ENCODE results near the gene ANKMY2.

ANKMY2 gene

DNA sequence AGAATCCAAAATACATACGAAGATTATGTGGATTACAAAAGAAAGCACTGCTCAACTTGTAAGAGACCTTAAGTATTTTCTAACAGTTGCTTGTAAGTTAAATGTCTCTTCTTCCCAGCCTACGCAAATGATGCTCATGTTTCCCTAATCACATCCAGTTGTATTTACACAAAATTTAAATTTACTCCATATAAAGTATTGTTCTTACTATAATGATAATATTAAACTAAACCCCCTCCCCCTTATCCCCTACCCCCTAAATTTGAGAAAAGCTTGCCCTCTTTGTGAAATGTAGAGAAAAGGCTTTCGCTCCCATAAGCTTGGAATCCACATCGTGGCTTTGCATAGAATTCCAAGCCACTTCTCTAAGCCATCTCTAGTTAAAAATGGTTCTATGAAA is 29.4 kb downstream of the ANKMY2 start:
- H3K27ac ChIP-seq, result no peak overlapping the region
- TF ChIP-seq ZFX (IDR thresholded peaks at IDR 0.05; ENCODE audit: borderline replicate concordance), result no peak
- TF ChIP-seq, protein P1, sequence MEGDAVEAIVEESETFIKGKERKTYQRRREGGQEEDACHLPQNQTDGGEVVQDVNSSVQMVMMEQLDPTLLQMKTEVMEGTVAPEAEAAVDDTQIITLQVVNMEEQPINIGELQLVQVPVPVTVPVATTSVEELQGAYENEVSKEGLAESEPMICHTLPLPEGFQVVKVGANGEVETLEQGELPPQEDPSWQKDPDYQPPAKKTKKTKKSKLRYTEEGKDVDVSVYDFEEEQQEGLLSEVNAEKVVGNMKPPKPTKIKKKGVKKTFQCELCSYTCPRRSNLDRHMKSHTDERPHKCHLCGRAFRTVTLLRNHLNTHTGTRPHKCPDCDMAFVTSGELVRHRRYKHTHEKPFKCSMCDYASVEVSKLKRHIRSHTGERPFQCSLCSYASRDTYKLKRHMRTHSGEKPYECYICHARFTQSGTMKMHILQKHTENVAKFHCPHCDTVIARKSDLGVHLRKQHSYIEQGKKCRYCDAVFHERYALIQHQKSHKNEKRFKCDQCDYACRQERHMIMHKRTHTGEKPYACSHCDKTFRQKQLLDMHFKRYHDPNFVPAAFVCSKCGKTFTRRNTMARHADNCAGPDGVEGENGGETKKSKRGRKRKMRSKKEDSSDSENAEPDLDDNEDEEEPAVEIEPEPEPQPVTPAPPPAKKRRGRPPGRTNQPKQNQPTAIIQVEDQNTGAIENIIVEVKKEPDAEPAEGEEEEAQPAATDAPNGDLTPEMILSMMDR (IDR thresholded peaks at IDR 0.05), result no peak

DNA sequence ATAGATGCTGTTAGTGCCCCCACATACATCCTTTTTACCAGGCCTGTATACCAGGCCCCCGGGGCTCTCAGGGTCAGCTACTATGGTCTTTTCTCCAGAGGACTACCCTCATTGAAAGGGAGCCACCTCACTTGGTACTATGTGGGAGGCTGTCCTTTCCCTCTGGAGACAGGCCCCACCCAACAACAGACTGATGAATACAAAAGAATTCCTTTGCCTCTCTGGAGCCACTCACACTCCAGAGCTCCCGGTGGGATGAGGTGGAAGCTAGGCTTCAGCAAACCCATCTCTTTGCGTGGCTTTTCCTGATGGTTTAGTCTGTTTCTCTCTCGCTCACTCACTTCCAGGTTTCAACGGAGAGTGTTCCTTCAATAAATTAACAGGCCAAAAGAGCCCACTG is 30.3 kb downstream of the ANKMY2 start:
- TF ChIP-seq, protein P1 (IDR thresholded peaks at IDR 0.05), result no peak
- no peak for TF ChIP-seq ZFX (IDR thresholded peaks at IDR 0.05; ENCODE audit: borderline replicate concordance)
- H3K27ac ChIP-seq, result no peak overlapping the region

DNA sequence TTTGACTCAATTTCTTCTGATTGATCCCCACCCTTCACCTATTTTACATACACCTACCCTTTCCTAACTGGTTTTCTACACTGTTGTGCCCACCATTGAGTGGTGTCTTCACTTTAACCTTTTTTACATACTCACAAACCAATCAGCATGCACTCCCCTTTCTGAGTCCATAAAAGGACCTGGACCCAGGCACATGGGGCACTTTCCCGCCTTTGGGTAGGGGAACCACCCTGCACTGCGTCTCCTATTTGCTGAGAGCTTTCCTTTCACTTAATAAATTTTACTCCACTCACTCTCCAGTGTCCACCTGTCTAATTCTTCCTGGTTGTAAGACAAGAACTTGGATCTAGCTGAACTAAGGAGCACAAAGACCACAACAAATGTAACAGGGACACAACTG is 33.8 kb downstream of the ANKMY2 start:
- no peak for TF ChIP-seq ZFX (IDR thresholded peaks at IDR 0.05; ENCODE audit: borderline replicate concordance)
- TF ChIP-seq, protein P1 (IDR thresholded peaks at IDR 0.05), result no peak
- no peak overlapping the region for H3K27ac ChIP-seq

DNA sequence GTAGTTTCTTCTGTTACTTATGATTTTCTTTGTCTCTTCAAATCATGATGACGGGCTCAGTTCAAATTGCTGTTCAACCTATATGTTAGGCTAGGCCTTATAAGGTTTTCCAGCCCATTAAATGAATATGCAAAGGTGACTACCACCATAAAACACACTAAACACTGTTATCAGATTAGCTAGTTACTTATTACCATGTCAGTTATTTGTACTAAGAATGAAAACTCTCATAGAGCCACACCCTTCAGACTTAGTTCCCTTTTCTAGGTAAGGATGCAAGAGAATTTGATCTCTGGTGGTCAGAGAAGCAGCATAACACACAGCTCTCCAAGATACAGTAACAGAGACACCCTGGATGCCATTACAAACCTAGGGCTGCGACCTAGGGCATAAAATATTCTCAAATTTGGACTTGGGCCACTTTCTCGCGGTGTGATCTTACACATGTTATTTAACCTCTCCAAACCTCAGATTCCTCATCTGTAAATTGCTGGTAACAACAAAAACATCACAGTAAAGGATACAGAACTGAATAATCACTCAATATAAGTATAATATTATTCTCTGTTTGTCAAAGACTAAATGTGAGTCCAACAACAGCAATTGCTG is 35.6 kb downstream of the ANKMY2 start:
- peak overlapping the region; percentile 23 for H3K27ac ChIP-seq

DNA sequence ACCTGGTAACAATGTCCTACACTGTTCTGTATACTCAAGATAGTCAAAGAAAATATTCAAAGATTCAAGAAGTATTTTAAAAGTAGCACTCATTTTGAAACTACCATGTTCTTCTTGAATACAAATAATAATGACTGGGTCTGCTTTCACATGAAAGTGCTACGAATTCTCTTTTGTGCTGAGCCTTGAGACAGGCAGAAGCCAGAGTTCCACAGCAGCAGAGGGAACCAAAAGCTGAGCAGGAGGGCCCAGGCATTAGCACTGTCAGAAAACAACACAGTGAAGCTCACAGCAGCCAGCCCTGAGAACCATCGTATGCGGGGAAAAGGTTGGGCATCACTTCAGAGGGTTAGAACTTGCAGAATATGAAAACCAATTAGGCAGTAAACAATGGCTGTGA is 38.9 kb downstream of the ANKMY2 start:
- H3K27ac ChIP-seq, result no peak overlapping the region
- TF ChIP-seq, protein P1 (IDR thresholded peaks at IDR 0.05), result no peak
- TF ChIP-seq ZFX (IDR thresholded peaks at IDR 0.05; ENCODE audit: borderline replicate concordance), result no peak

More for the DNA sequence above, 35.6 kb downstream of the ANKMY2 start:
- no peak for TF ChIP-seq ZFX (IDR thresholded peaks at IDR 0.05; ENCODE audit: borderline replicate concordance)
- TF ChIP-seq, protein P1 (IDR thresholded peaks at IDR 0.05), result no peak

DNA sequence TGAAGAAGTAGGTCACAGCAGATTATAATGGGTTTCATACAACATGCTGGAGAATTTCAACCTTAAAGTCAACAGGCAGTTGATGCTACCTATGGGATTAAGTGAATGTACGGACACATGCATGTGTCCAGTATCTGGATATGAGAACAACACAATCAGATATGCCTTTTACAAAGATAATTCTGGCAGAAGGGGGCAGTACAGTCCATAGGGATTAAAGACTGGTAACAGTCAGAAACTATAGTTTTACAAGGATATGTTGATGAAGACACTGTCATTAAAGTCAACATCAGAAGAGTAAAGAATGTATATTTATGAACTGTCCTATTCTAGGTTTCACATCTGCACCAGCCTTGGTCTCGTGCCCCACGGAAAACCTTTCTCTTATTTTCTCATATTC is 41.5 kb downstream of the ANKMY2 start:
- H3K27ac ChIP-seq, result no peak overlapping the region
- TF ChIP-seq, protein P1 (IDR thresholded peaks at IDR 0.05), result peak; percentile 48
- TF ChIP-seq ZFX (IDR thresholded peaks at IDR 0.05; ENCODE audit: borderline replicate concordance), result no peak

DNA sequence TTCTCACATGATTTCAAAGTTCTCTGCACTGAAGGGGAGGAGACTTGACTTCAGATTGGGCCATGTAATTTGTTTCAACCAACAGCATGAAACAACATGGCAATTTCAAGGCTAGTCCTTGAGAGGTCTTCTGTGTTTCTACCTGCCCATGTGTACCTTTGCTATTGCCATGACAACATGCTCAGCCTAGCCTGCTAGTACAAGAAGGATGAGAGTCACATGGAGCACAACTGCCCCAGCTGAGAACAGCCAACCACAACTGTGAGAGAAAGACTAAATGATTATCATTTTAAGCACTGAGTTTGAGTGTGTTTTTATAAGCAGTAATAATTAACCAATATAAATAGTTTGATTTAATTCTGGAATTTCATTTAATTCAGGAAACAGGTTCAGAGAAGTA is 41.9 kb downstream of the ANKMY2 start:
- TF ChIP-seq ZFX (IDR thresholded peaks at IDR 0.05; ENCODE audit: borderline replicate concordance), result no peak
- TF ChIP-seq, protein P1 (IDR thresholded peaks at IDR 0.05), result no peak
- H3K27ac ChIP-seq, result no peak overlapping the region
